K562 (cell line): Measurements from ENCODE around the gene VDAC1. TPM values are rescaled to one million over a fixed set of nuclear protein-coding genes. Genes with fewer than 3 reads are reported as not detected.

Experiments used
- ADNP ChIP-seq: fragments of 200-800 bp; sonication (Bioruptor generic); IDR thresholded peaks from 2 replicates; pipeline ENCODE4 v1.6.1; 2016; ENCODE audit warnings: missing genetic modification characterization, missing compliant biosample characterization
- BMI1 ChIP-seq: fragments of 150-350 bp; IDR thresholded peaks from 2 replicates; pipeline ENCODE4 v1.6.1; 2014; ENCODE audit warnings: low read length
- CTBP1 ChIP-seq: fragments of 450-650 bp; IDR thresholded peaks from 2 replicates; pipeline ENCODE4 v1.6.1; 2016; ENCODE audit warnings: borderline replicate concordance
- DACH1 ChIP-seq: fragments of 450-650 bp; IDR thresholded peaks from 2 replicates; pipeline ENCODE4 v1.6.1; 2018; ENCODE audit not compliant: partially characterized antibody
- EHMT2 ChIP-seq: fragments of 450-650 bp; IDR thresholded peaks from 2 replicates; pipeline ENCODE4 v1.6.1; 2018; ENCODE audit warnings: antibody characterized with exemption
- ELF4 ChIP-seq: fragments of 450-650 bp; formaldehyde crosslinking; IDR thresholded peaks from 2 replicates; pipeline ENCODE4 v1.4.0; 2022; ENCODE audit warnings: missing genetic modification characterization
- FOXA1 ChIP-seq: fragments of 450-650 bp; IDR thresholded peaks from 2 replicates; pipeline ENCODE4 v1.6.1; 2016; ENCODE audit warnings: mild to moderate bottlenecking, borderline replicate concordance
- FUS ChIP-seq: fragments of 200-400 bp; formaldehyde crosslinking; optimal IDR thresholded peaks from 2 replicates; pipeline ENCODE3; 2017; ENCODE audit warnings: low read depth, low read length
- HOXB6 ChIP-seq: fragments of 250-450 bp; sonication (Bioruptor Pico); IDR thresholded peaks from 2 replicates; pipeline ENCODE4 v1.5.1; 2022; ENCODE audit warnings: mild to moderate bottlenecking, borderline replicate concordance
- IFI16 ChIP-seq: fragments of 250-450 bp; sonication (Bioruptor Pico); IDR thresholded peaks from 2 replicates; pipeline ENCODE4 v2.1.2; 2022; ENCODE audit warnings: mild to moderate bottlenecking, inconsistent platforms
- JUN ChIP-seq, 2 experiments: sonication (generic) in 1 of 2; formaldehyde crosslinking in 1 of 2; IDR thresholded peaks; 2 replicates each; pipeline versions ENCODE4 v1.6.1 to v1.8.0; 2012 to 2022; ENCODE audit warnings: borderline replicate concordance in 2 of 2, mild to moderate bottlenecking in 2 of 2, improper control_type of control experiment in 1 of 2, low read depth in 1 of 2, low read length in 1 of 2, missing genetic modification reagents in 1 of 2
- LARP7 ChIP-seq: fragments of 450-650 bp; IDR thresholded peaks from 2 replicates; pipeline ENCODE4 v1.6.1; 2016
- NBN ChIP-seq: fragments of 450-650 bp; IDR thresholded peaks from 2 replicates; pipeline ENCODE4 v1.6.1; 2016; ENCODE audit warnings: low read depth, mild to moderate bottlenecking
- NEUROD1 ChIP-seq: fragments of 150-350 bp; IDR thresholded peaks from 2 replicates; pipeline ENCODE4 v1.6.1; 2014; ENCODE audit warnings: borderline replicate concordance, low read length, low read depth; ENCODE audit not compliant: partially characterized antibody
- NFYB ChIP-seq: IDR thresholded peaks from 2 replicates; pipeline ENCODE4 v1.6.1; 2011; ENCODE audit warnings: mild to moderate bottlenecking, moderate library complexity; ENCODE audit not compliant: insufficient read length; ENCODE audit errors: extremely low read depth
- NR2F6 ChIP-seq: fragments of 450-650 bp; formaldehyde crosslinking; IDR thresholded peaks from 2 replicates; pipeline ENCODE4 v1.4.0; 2020; ENCODE audit warnings: mild to moderate bottlenecking
- PCBP2 ChIP-seq: fragments of 200-400 bp; formaldehyde crosslinking; IDR thresholded peaks from 2 replicates; pipeline ENCODE4 v1.6.1; 2018; ENCODE audit warnings: low read length, low read depth, mild to moderate bottlenecking, moderate library complexity; ENCODE audit not compliant: poor library complexity, severe bottlenecking
- PHTF2 ChIP-seq: fragments of 250-450 bp; sonication (Bioruptor Pico); IDR thresholded peaks from 2 replicates; pipeline ENCODE4 v1.5.0; 2021; ENCODE audit warnings: mild to moderate bottlenecking
- POLR2AphosphoS2 ChIP-seq: IDR thresholded peaks from 2 replicates; pipeline ENCODE4 v1.6.1; 2012; ENCODE audit warnings: low read length, improper control_type of control experiment
- RB1 ChIP-seq: fragments of 450-650 bp; IDR thresholded peaks from 2 replicates; pipeline ENCODE4 v1.6.1; 2017; ENCODE audit warnings: low read depth, mild to moderate bottlenecking
- RBM15 ChIP-seq: fragments of 200-400 bp; formaldehyde crosslinking; IDR thresholded peaks from 2 replicates; pipeline ENCODE4 v1.6.1; 2018; ENCODE audit warnings: mild to moderate bottlenecking, low read length, moderate library complexity; ENCODE audit not compliant: insufficient read depth
- RBM17 ChIP-seq: fragments of 200-400 bp; formaldehyde crosslinking; IDR thresholded peaks from 2 replicates; pipeline ENCODE4 v1.6.1; 2017; ENCODE audit warnings: low read depth, mild to moderate bottlenecking, low read length, borderline replicate concordance
- SMARCC2 ChIP-seq: fragments of 450-650 bp; IDR thresholded peaks from 2 replicates; pipeline ENCODE4 v1.6.1; 2017; ENCODE audit warnings: antibody characterized with exemption, moderate library complexity, mild to moderate bottlenecking, low read depth
- TARDBP ChIP-seq: fragments of 450-650 bp; IDR thresholded peaks from 2 replicates; pipeline ENCODE4 v1.6.1; 2016
- TOE1 ChIP-seq, 2 experiments: fragments of 450-650 bp in 1 of 2; sonication (generic) in 1 of 2; formaldehyde crosslinking in 1 of 2; IDR thresholded peaks; 2 replicates each; pipeline versions ENCODE4 v1.7.1 to v1.8.0; 2016 to 2022; ENCODE audit warnings: borderline replicate concordance in 2 of 2, mild to moderate bottlenecking in 2 of 2, antibody characterized with exemption in 1 of 2, inconsistent platforms in 1 of 2, low read depth in 1 of 2, missing genetic modification reagents in 1 of 2, moderate library complexity in 1 of 2
- TRIM24 ChIP-seq, 2 experiments: fragments of 450-650 bp; IDR thresholded peaks; 2 replicates each; pipeline ENCODE4 v1.6.1; 2016
- ZNF184 ChIP-seq: sonication (generic); formaldehyde crosslinking; IDR thresholded peaks from 2 replicates; pipeline ENCODE4 v1.5.0; 2020; ENCODE audit warnings: missing genetic modification reagents
- ZNF408 ChIP-seq: fragments of 250-450 bp; sonication (Bioruptor Pico); IDR thresholded peaks from 2 replicates; pipeline ENCODE4 v1.4.0; 2020; ENCODE audit warnings: low read depth, mild to moderate bottlenecking, moderate library complexity
- ZNF699 ChIP-seq: fragments of 250-450 bp; sonication (Bioruptor Pico); IDR thresholded peaks from 2 replicates; pipeline ENCODE4 v1.8.0; 2021; ENCODE audit warnings: mild to moderate bottlenecking, moderate library complexity; ENCODE audit not compliant: insufficient replicate concordance
- polyA plus RNA-seq, 8 experiments: library from polyadenylated mRNA; depleted of rRNA in 4 of 8; stranded (reverse) in 5 of 8; unstranded in 3 of 8; fragments of >200 nt; fragmentation: Nextera tagmentation in 2 of 8; fragmentation: Illumina TruSeq in 1 of 8; extraction: Ambion mirVana in 2 of 8; extraction: Trizol in 1 of 8; gene quantifications; 2 replicates each; pipeline versions ENCODE4 v1.2.1 to v1.2.3, GENCODE V29; 2011 to 2014; ENCODE audit warnings: inconsistent platforms in 1 of 8, missing spikeins in 1 of 8
- total RNA-seq, 7 experiments: library from RNA; depleted of rRNA in 6 of 7; stranded (reverse); fragments of >200 nt in 6 of 7; fragmentation: Illumina TruSeq in 2 of 7; extraction: Trizol in 2 of 7; gene quantifications; 2 replicates each; pipeline versions ENCODE4 v1.2.1 to v1.2.3, GENCODE V29; 2011 to 2021; ENCODE audit warnings: low replicate concordance in 1 of 7
- TF ChIP-seq, protein P1 (sequence below): fragments of 450-650 bp; IDR thresholded peaks from 2 replicates; pipeline ENCODE4 v1.6.1; 2017; ENCODE audit warnings: mild to moderate bottlenecking, moderate library complexity
- TF ChIP-seq, protein P2 (sequence below): fragments of 450-650 bp; formaldehyde crosslinking; conservative IDR thresholded peaks from 2 replicates; pipeline ENCODE4 v1.4.0; 2022; ENCODE audit warnings: mild to moderate bottlenecking, missing genetic modification characterization

The VDAC1 gene
- total and polyA plus RNA-seq, 9 of the 15 experiments (the other 6 are each of a cell fraction or from before 2014, with no cell fraction given) = 168 to 366 (median 293) TPM

DNA sequence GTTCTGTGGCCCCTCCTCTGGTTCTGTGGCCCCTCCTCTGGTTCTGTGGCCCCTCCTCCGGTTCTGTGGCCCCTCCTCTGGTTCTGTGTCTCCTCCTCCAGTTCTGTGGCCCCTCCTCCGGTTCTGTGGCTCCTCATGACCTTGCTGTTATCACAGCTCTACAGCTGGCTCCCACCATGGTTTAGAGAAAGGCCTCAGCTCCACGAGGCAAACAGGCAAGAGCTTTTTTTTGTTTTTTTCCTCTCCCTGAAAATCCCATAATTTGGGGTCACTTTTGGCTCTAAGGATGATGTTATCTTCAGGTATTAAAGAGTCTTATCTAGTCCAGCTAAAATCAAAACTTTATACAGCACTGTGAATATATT lies 68.1 kb downstream of the VDAC1 start (continued):
- TF ChIP-seq RBM15 (no peak), PCBP2 (no peak), TOE1 (IDR thresholded peaks at IDR 0.05; ENCODE audit: borderline replicate concordance) (no peak), TOE1 (CRISPR knock-in tag; IDR thresholded peaks at IDR 0.05; ENCODE audit: borderline replicate concordance, low read depth) (no peak), POLR2AphosphoS2 (no peak), JUN (IDR thresholded peaks at IDR 0.05; ENCODE audit: borderline replicate concordance, low read depth, low read length) (no peak), JUN (CRISPR knock-in tag; IDR thresholded peaks at IDR 0.05; ENCODE audit: borderline replicate concordance) (no peak), NR2F6 (CRISPR knock-in tag) (no peak), ELF4 (CRISPR knock-in tag) (no peak), EHMT2 (no peak), RBM17 (no peak), RB1 (no peak), BMI1 (no peak), FUS (no peak), NBN (no peak), NEUROD1 (peak; percentile 71), ZNF184 (CRISPR knock-in tag) (no peak), ZNF699 (CRISPR knock-in tag) (no peak), SMARCC2 (peak; percentile 54; the same call in 1 of the 2 replicates), LARP7 (no peak), CTBP1 (no peak), DACH1 (no peak), ZNF408 (CRISPR knock-in tag) (no peak), FOXA1 (no peak), TRIM24 (IDR thresholded peaks at IDR 0.05) (peak in 1 of 2 experiments; percentile 46; a peak in 1 of 4 replicates), ADNP (tag) (no peak), NFYB (no peak), IFI16 (CRISPR knock-in tag) (no peak), PHTF2 (CRISPR knock-in tag) (no peak), HOXB6 (CRISPR knock-in tag) (no peak), TARDBP (no peak)
- TF ChIP-seq, protein P1, sequence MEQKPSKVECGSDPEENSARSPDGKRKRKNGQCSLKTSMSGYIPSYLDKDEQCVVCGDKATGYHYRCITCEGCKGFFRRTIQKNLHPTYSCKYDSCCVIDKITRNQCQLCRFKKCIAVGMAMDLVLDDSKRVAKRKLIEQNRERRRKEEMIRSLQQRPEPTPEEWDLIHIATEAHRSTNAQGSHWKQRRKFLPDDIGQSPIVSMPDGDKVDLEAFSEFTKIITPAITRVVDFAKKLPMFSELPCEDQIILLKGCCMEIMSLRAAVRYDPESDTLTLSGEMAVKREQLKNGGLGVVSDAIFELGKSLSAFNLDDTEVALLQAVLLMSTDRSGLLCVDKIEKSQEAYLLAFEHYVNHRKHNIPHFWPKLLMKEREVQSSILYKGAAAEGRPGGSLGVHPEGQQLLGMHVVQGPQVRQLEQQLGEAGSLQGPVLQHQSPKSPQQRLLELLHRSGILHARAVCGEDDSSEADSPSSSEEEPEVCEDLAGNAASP = no peak
- TF ChIP-seq, protein P2, sequence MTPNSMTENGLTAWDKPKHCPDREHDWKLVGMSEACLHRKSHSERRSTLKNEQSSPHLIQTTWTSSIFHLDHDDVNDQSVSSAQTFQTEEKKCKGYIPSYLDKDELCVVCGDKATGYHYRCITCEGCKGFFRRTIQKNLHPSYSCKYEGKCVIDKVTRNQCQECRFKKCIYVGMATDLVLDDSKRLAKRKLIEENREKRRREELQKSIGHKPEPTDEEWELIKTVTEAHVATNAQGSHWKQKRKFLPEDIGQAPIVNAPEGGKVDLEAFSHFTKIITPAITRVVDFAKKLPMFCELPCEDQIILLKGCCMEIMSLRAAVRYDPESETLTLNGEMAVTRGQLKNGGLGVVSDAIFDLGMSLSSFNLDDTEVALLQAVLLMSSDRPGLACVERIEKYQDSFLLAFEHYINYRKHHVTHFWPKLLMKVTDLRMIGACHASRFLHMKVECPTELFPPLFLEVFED (CRISPR knock-in tag) = no peak
